Nasal cavity respiratory epithelium epithelial cell of viscerocranial mucosa (primary cell): Measurements from ENCODE around the gene FDXACB1. TPM values are rescaled to one million over a fixed set of nuclear protein-coding genes. Genes with fewer than 3 reads are reported as not detected.

ENCODE experiments used
- total RNA-seq: library from RNA; depleted of rRNA; stranded (reverse); fragments of >200 nt; gene quantifications from 2 replicates; pipeline ENCODE4 v1.2.3, GENCODE V29; 2014

FDXACB1 gene
- 2.1 and 2.4 TPM in 2 replicates for total RNA-seq

GRCh38 chr11:111878849-111879636 lies at the start of gene FDXACB1, which contains the start of gene CFAP68:
TSS of gene FDXACB1 (minus strand) at chr11:111879165. CDS start at chr11:111879132, 33 bp downstream.
TSS of gene CFAP68 (plus strand) at chr11:111879541. CDS start at chr11:111879561, 20 bp downstream.

GRCh38 chr11:111918390-111919256 lies 39.7 kb upstream of the FDXACB1 start, which contains the start of gene C11orf52:
TSS of gene C11orf52 (plus strand) at chr11:111918913. CDS start at chr11:111918973, 60 bp downstream.

GRCh38 chr11:111912535-111912934 lies 33.6 kb upstream of the FDXACB1 start, which contains the start of gene HSPB2:
TSS of gene HSPB2 (plus strand) at chr11:111912734. CDS start at chr11:111912830, 96 bp downstream.

GRCh38 chr11:111911563-111912401 lies 32.8 kb upstream of the FDXACB1 start, which contains the start of gene CRYAB:
TSS of gene CRYAB (minus strand) at chr11:111911770. CDS start at chr11:111911724, 46 bp downstream.

GRCh38 chr11:111870886-111871692 lies 7.9 kb downstream of the FDXACB1 start, which contains the start of gene ALG9:
TSS of gene ALG9 (minus strand) at chr11:111871581. CDS start at chr11:111871482, 99 bp downstream.

Other genes starting within 250 kb of the FDXACB1 start
- 28.4 and 33.4 TPM in 2 replicates for gene PPP2R1B, start 112.8 kb downstream of the FDXACB1 start, total RNA-seq
- gene ALG9, start 7.6 kb downstream of the FDXACB1 start, total RNA-seq, result 33.0 and 41.0 TPM in 2 replicates
- 15.9 and 21.2 TPM in 2 replicates for gene CFAP68, start 376 bp upstream of the FDXACB1 start, total RNA-seq
- gene CRYAB, start 32.6 kb upstream of the FDXACB1 start, total RNA-seq, result 1.0 and 13.2 TPM in 2 replicates
- not detected in 2 replicates for gene HSPB2, start 33.6 kb upstream of the FDXACB1 start, total RNA-seq
- gene C11orf52, start 39.7 kb upstream of the FDXACB1 start, total RNA-seq, result 1.0 and 1.1 TPM in 2 replicates
- gene DIXDC1, start 58.2 kb upstream of the FDXACB1 start, total RNA-seq, result 16.5 and 20.2 TPM in 2 replicates
- gene DLAT, start 146.2 kb upstream of the FDXACB1 start, total RNA-seq, result 34.2 and 39.6 TPM in 2 replicates
- gene PIH1D2, start 194.9 kb upstream of the FDXACB1 start, total RNA-seq, result 0.50 and 0.68 TPM in 2 replicates
- gene NKAPD1, start 195.1 kb upstream of the FDXACB1 start, total RNA-seq, result 28.0 and 33.5 TPM in 2 replicates
- 44.0 and 54.7 TPM in 2 replicates for gene TIMM8B, start 207.6 kb upstream of the FDXACB1 start, total RNA-seq
- 140 and 215 TPM in 2 replicates for gene SDHD, start 207.7 kb upstream of the FDXACB1 start, total RNA-seq